HepG2 (cell line): ENCODE results near the gene FAM163B. TPM values are rescaled to one million over a fixed set of nuclear protein-coding genes. Genes with fewer than 3 reads are reported as not detected.

Experiments used
- ATAC-seq: fragments of 200-7000 bp; cut with Tn5 transposase; 3 replicates; pipeline ENCODE4 v1.9.1; 2020; ENCODE audit warnings: mild to moderate bottlenecking, moderate library complexity
- BruUV-seq: library from RNA; stranded (reverse); fragments of 400-500 nt; replicated peaks from 2 replicates; lab custom pipeline; 2021; lab: Mats Ljungman, UMichigan
- CTCF ChIA-PET: fragments of 300-600 bp; formaldehyde crosslinking; extraction: SDS; loops from one replicate; lab custom pipeline; 2021; ENCODE audit warnings: low total read pairs, inconsistent platforms, low intra/inter-chr PET ratio; lab: Yijun Ruan, JAX
- POLR2A ChIA-PET: fragments of 350-600 bp; sonication (Branson Sonifier 250); formaldehyde crosslinking; loops from one replicate; lab custom pipeline; 2020; ENCODE audit warnings: antibody characterized with exemption, inconsistent platforms; lab: Yijun Ruan, JAX
- DNase-seq: peaks from one replicate; pipeline ENCODE4 v3.0.0-alpha.2; 2015; ENCODE audit warnings: low spot score
- FAIRE-seq: peaks from 3 replicates; lab custom pipeline; 2011; peaks lifted over from hg19 to GRCh38; lab: Jason Lieb, UNC
- H2AFZ ChIP-seq: one replicate; pipeline ENCODE4 v1.6.1; 2011; ENCODE audit warnings: low read length, inconsistent platforms
- H3K27ac ChIP-seq: fragments of 300-600 bp; 3 replicates; pipeline ENCODE4 v1.8.0; 2011; ENCODE audit warnings: mixed run types, mild to moderate bottlenecking, mixed read lengths, low read length, inconsistent platforms; ENCODE audit not compliant: insufficient read depth; ENCODE audit errors: extremely low read length
- H3K27me3 ChIP-seq, 2 experiments: fragments of 200-600 bp in 1 of 2; 2 replicates in 1 of 2; 3 replicates in 1 of 2; pipeline versions ENCODE4 v1.6.0 to v1.8.0; 2011; ENCODE audit warnings: low read length in 2 of 2, mild to moderate bottlenecking in 2 of 2, moderate library complexity in 2 of 2, inconsistent platforms in 1 of 2; ENCODE audit not compliant: insufficient read depth in 2 of 2, control insufficient read depth in 1 of 2
- H3K36me3 ChIP-seq, 2 experiments: fragments of 200-600 bp in 1 of 2; replicated peaks in 1 of 2; 2 replicates in 1 of 2; 3 replicates in 1 of 2; pipeline versions ENCODE4 v1.5.1 to v1.8.0; 2011; ENCODE audit warnings: low read length in 2 of 2, inconsistent platforms in 1 of 2; ENCODE audit not compliant: insufficient read depth in 2 of 2, control insufficient read depth in 1 of 2
- H3K4me1 ChIP-seq: 2 replicates; pipeline ENCODE4 v1.5.1; 2012; ENCODE audit warnings: low read length, inconsistent platforms; ENCODE audit not compliant: insufficient read depth
- H3K4me2 ChIP-seq: 2 replicates; pipeline ENCODE4 v1.6.0; 2011; ENCODE audit warnings: low read depth, low read length, inconsistent platforms
- H3K4me3 ChIP-seq, 3 experiments: fragments of 200-600 bp in 1 of 3; sonication (generic), shearing (Covaris generic) in 1 of 3; replicated peaks in 1 of 3; 2 replicates each; pipeline ENCODE4 v1.5.1; 2011 to 2016; ENCODE audit warnings: low read length in 3 of 3, inconsistent platforms in 2 of 3, low read depth in 2 of 3, mild to moderate bottlenecking in 2 of 3, control low read depth in 1 of 3, mixed read lengths in 1 of 3; ENCODE audit not compliant: insufficient read depth in 1 of 3
- H3K79me2 ChIP-seq: one replicate; pipeline ENCODE4 v1.6.1; 2011; ENCODE audit warnings: low read length, inconsistent platforms; ENCODE audit not compliant: insufficient read depth
- H3K9ac ChIP-seq: 2 replicates; pipeline ENCODE4 v1.6.0; 2011; ENCODE audit warnings: mild to moderate bottlenecking, low read depth, low read length, inconsistent platforms; ENCODE audit not compliant: insufficient read depth
- H3K9me3 ChIP-seq: 2 replicates; pipeline ENCODE4 v1.5.1; 2012; ENCODE audit warnings: mild to moderate bottlenecking, low read length
- H4K20me1 ChIP-seq: 2 replicates; pipeline ENCODE4 v1.6.0; 2011; ENCODE audit warnings: inconsistent platforms, mild to moderate bottlenecking, low read length, moderate library complexity; ENCODE audit not compliant: insufficient read depth
- RNF2 ChIP-seq: fragments of 450-650 bp; conservative IDR thresholded peaks from 2 replicates; pipeline ENCODE4 v1.6.1; 2016; ENCODE audit warnings: low read depth
- SNAI1 ChIP-seq: sonication (generic); formaldehyde crosslinking; IDR thresholded peaks from 2 replicates; pipeline ENCODE4 v1.5.0; 2020; ENCODE audit warnings: mild to moderate bottlenecking, missing genetic modification reagents, borderline replicate concordance
- TBX2 ChIP-seq: sonication (generic); formaldehyde crosslinking; IDR thresholded peaks from 2 replicates; pipeline ENCODE4 v1.5.0; 2020; ENCODE audit warnings: missing genetic modification reagents, mild to moderate bottlenecking, borderline replicate concordance
- ZNF30 ChIP-seq: sonication (generic); formaldehyde crosslinking; IDR thresholded peaks from 2 replicates; pipeline ENCODE4 v1.5.0; 2020; ENCODE audit warnings: mild to moderate bottlenecking, missing genetic modification reagents
- WGBS: methylation state at CpG from one replicate; pipeline ENCODE4 v1.1.6; 2017; ENCODE audit warnings: low lambda C conversion rate; 5-methylcytosine and 5-hydroxymethylcytosine counted together
- in situ Hi-C: cut with HindIII; loops from 2 replicates; pipeline ENCODE4 v1.10.0; 2017; ENCODE audit warnings: low pct_unique_long_range_greater_than_20kb; ENCODE audit not compliant: extremely low pct_ligation_motif_present
- intact Hi-C: fragments of 100-400 bp; cut with micrococcal nuclease; formaldehyde crosslinking; loops from one replicate; pipeline ENCODE4 v1.10.0; 2022; ENCODE audit not compliant: unreplicated experiment
- polyA plus RNA-seq, 8 experiments: library from polyadenylated mRNA; depleted of rRNA in 3 of 8; stranded (reverse) in 7 of 8; unstranded in 1 of 8; fragments of >200 nt; fragmentation: Illumina TruSeq in 4 of 8; extraction: Trizol in 4 of 8; gene quantifications; 2 replicates each; pipeline versions ENCODE4 v1.2.1 to v1.2.3, GENCODE V29; 2011 to 2016; ENCODE audit warnings: low read depth in 4 of 8, missing spikeins in 1 of 8, mixed read lengths in 1 of 8; ENCODE audit not compliant: insufficient read depth in 1 of 8
- total RNA-seq, 5 experiments: library from RNA; depleted of rRNA; stranded (reverse); fragments of >200 nt; fragmentation: Illumina TruSeq; extraction: Trizol; gene quantifications; 2 replicates each; pipeline ENCODE4 v1.2.3, GENCODE V29; 2016; ENCODE audit warnings: low read depth in 1 of 5
- TF ChIP-seq, protein P1 (sequence below): sonication (generic); formaldehyde crosslinking; conservative IDR thresholded peaks from 2 replicates; pipeline ENCODE4 v1.8.1; 2023; ENCODE audit warnings: missing genetic modification reagents

Gene FAM163B
- total and polyA plus RNA-seq, 2 of the 13 experiments (the other 11 are each of a cell fraction or from before 2014, with no cell fraction given), result not detected

DNA sequence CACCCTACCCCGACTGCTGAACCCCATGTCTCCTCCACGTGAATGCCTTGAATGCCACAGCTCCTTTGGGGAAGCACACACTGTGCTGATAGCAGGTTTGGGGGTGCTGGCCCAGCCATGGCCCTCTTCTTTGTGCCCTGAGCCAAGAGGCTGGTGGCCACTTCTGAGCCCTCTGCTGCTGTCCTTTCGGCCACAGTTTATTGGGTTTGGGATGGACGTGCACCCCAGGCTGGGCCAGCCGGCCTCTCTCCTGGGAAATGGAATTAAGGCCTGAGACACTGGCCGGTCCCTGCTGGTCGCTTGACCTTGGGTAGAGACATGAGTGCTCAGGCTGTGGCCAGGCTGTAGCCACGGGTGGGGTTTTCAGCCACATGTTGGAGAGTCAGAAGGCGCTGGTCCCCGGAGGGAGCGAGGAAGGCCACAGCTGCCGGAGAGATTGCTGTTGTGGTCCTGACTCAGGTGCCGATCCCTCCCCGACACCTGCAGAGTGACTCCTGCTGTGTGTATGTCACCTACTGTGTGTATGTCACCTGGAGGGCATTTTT is 26.6 kb downstream of the FAM163B start:
- intact Hi-C loops, result no loop called here
- H4K20me1 ChIP-seq, result no peaks in the 10 kb centered on the region
- H3K79me2 ChIP-seq, result no peaks in the 10 kb centered on the region
- CTCF ChIA-PET, result no interaction called here
- H3K9me3 ChIP-seq, result no peaks in the 10 kb centered on the region
- H3K27me3 ChIP-seq, result peaks cover 28 to 95% of the 10 kb centered on the region in 2 experiments
- no peak overlapping the region for H3K27ac ChIP-seq
- no peak for FAIRE-seq
- H3K9ac ChIP-seq, result no peak overlapping the region
- no peak overlapping the region for H3K4me3 ChIP-seq
- 42% methylated on average over 11 of the region's 14 CpGs for WGBS
- 0 out of 2 replicates have a peak, but pooled peaks cover 5% of the 10 kb centered on the region for H3K4me1 ChIP-seq
- no peaks in the 10 kb centered on the region for H3K36me3 ChIP-seq
- POLR2A ChIA-PET, result no interaction called here
- in situ Hi-C loops, result no loop called here
- H2AFZ ChIP-seq, result no peak overlapping the region
- H3K4me2 ChIP-seq, result no peak overlapping the region
- BruUV-seq, result no TSS peak
- TF ChIP-seq, protein P1, sequence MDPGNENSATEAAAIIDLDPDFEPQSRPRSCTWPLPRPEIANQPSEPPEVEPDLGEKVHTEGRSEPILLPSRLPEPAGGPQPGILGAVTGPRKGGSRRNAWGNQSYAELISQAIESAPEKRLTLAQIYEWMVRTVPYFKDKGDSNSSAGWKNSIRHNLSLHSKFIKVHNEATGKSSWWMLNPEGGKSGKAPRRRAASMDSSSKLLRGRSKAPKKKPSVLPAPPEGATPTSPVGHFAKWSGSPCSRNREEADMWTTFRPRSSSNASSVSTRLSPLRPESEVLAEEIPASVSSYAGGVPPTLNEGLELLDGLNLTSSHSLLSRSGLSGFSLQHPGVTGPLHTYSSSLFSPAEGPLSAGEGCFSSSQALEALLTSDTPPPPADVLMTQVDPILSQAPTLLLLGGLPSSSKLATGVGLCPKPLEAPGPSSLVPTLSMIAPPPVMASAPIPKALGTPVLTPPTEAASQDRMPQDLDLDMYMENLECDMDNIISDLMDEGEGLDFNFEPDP (CRISPR knock-in tag), result no peak
- no peak for TF ChIP-seq ZNF30 (CRISPR knock-in tag)
- TF ChIP-seq TBX2 (CRISPR knock-in tag), result no peak
- no peak for TF ChIP-seq RNF2
- no peak for TF ChIP-seq SNAI1 (CRISPR knock-in tag)
- no peak for DNase-seq
- no peak for ATAC-seq
